ENCODE measurements around the gene FAXC.

FAXC gene

GRCh38 chr6:99250476-99250875 is 99.0 kb downstream of the FAXC start:
- no peaks in the 10 kb centered on the region for H3K9me3 ChIP-seq
- H3K4me3 ChIP-seq (ENCODE audit: low read depth in 1 of 2, low read length in 1 of 2), result no peak overlapping the region
- no peaks in the 10 kb centered on the region for H3K27me3 ChIP-seq
- H3K27ac ChIP-seq, result no peak overlapping the region
- no peak for TF ChIP-seq CTCF (IDR thresholded peaks at IDR 0.05)
- H3K36me3 ChIP-seq, result no peaks in the 10 kb centered on the region
- H3K4me1 ChIP-seq (ENCODE audit: control insufficient read depth in 1 of 2, insufficient read depth in 1 of 2, low read depth in 1 of 2, low read length in 1 of 2), result no peaks in the 10 kb centered on the region

DNA sequence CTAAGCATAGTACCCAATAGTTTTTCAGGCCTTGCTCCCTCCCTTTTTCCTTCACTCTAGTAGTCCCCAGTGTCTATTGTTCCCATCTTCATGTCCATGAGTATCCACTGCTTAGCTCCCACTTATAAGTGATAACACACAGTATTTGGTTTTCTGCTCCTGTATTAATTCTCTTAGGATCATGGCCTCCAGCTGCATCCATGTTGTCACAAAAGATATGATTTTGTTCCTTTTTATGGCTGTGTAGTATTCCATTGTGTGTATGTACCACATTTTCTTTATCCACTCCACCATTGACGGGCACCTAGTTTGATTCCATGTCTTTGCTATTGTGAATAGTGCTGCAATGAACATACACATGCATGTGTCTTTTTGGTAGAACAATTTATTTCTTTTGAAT is 102.9 kb downstream of the FAXC start:
- no peak overlapping the region for H3K27ac ChIP-seq
- no peaks in the 10 kb centered on the region for H3K4me1 ChIP-seq (ENCODE audit: control insufficient read depth in 1 of 2, insufficient read depth in 1 of 2, low read depth in 1 of 2, low read length in 1 of 2)
- no peaks in the 10 kb centered on the region for H3K27me3 ChIP-seq
- H3K4me3 ChIP-seq (ENCODE audit: low read depth in 1 of 2, low read length in 1 of 2), result no peak overlapping the region
- no peaks in the 10 kb centered on the region for H3K36me3 ChIP-seq
- TF ChIP-seq CTCF (IDR thresholded peaks at IDR 0.05), result no peak
- H3K9me3 ChIP-seq, result no peaks in the 10 kb centered on the region

DNA sequence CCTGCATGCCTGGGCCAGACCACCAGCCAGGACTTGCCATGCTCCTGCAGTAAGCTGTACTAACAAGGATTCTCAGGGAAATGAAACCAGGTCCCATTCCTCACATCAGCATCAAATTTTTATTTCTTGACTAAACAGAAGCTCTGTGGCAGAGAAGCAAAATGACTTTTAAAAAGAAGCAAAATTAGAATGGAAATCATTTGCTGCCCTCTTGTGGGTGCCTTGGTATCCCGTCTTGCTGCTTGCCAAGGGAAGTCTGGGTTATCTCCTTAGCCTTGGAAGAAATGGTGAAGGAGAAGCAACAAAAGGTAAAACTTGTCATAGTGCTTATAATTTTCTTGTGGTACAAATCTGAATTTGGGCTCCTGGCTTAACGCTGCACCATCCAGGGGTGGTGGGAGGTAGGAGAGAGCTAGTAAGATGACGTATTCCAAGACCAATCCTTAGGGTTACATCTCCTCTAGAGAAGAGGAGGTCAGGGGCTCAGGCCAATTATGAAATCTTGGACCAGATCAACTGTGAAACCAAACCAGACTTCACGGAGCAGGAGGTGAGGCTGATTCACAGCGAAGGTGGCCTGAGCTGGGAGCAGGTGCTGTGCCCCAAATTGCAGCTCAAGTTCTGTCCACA is 107.5 kb downstream of the FAXC start:
- H3K27ac ChIP-seq, result no peak overlapping the region
- no peaks in the 10 kb centered on the region for H3K27me3 ChIP-seq
- TF ChIP-seq CTCF (IDR thresholded peaks at IDR 0.05), result no peak
- H3K36me3 ChIP-seq, result no peaks in the 10 kb centered on the region
- H3K9me3 ChIP-seq, result no peaks in the 10 kb centered on the region
- H3K4me3 ChIP-seq (ENCODE audit: low read depth in 1 of 2, low read length in 1 of 2), result no peak overlapping the region
- H3K4me1 ChIP-seq (ENCODE audit: control insufficient read depth in 1 of 2, insufficient read depth in 1 of 2, low read depth in 1 of 2, low read length in 1 of 2), result no peaks in the 10 kb centered on the region

DNA sequence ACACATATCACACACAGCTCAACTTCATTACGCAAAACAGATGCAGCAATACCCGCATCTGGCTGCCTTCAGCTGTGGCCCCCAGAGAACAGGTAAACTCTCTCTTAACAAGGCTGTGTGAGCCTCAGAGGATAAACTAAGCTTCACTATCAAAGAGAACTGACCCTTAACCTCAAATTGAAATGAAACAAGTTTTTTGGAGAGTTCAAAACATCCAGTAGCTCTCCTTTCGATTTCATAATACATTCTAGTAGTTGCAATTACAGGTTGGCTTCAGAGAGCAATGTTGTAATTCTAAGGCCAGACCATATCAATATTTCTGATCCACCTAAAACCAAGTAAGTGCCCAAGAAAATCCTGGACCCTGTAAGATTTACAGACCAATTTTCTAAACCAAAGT is 113.5 kb downstream of the FAXC start:
- Histone ChIP-seq H3K4me3 (ENCODE audit: low read depth in 1 of 2, low read length in 1 of 2) (no peak overlapping the region), H3K36me3 (no peaks in the 10 kb centered on the region), H3K9me3 (no peaks in the 10 kb centered on the region), H3K27ac (no peak overlapping the region), H3K27me3 (peaks cover 16% of the 10 kb centered on the region), H3K4me1 (ENCODE audit: control insufficient read depth in 1 of 2, insufficient read depth in 1 of 2, low read depth in 1 of 2, low read length in 1 of 2) (no peaks in the 10 kb centered on the region)
- no peak for TF ChIP-seq CTCF (IDR thresholded peaks at IDR 0.05)

DNA sequence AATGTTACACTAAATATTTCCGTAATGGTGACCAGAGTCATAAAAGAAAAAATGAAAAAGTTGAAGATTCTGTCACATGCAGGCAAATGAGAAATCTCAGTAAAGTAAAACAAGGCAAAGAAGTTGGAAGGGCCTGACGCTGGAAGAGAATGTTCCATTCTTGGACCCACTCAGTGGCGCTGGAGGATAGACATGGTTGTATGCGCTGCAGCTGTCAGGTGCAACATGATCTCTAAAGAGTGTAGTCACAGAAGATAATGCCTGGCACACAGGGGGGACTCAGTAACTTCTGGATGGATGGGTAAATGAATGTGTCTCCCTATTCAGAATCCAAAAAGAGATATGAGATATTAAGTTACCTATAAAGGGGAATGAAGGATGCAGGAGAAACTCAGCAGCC is 116.3 kb downstream of the FAXC start:
- Histone ChIP-seq H3K27ac (no peak overlapping the region), H3K27me3 (peaks cover 19% of the 10 kb centered on the region), H3K36me3 (no peaks in the 10 kb centered on the region), H3K4me3 (ENCODE audit: low read depth in 1 of 2, low read length in 1 of 2) (no peak overlapping the region), H3K4me1 (ENCODE audit: control insufficient read depth in 1 of 2, insufficient read depth in 1 of 2, low read depth in 1 of 2, low read length in 1 of 2) (no peaks in the 10 kb centered on the region), H3K9me3 (no peaks in the 10 kb centered on the region)
- no peak for TF ChIP-seq CTCF (IDR thresholded peaks at IDR 0.05)

- no peak for TF ChIP-seq CTCF (IDR thresholded peaks at IDR 0.05)
- H3K4me1 ChIP-seq (ENCODE audit: control insufficient read depth in 1 of 2, insufficient read depth in 1 of 2, low read depth in 1 of 2, low read length in 1 of 2), result no peaks in the 10 kb centered on the region
- no peaks in the 10 kb centered on the region for H3K36me3 ChIP-seq
- H3K27ac ChIP-seq, result no peak overlapping the region
- no peak overlapping the region for H3K4me3 ChIP-seq (ENCODE audit: low read depth in 1 of 2, low read length in 1 of 2)
- no peaks in the 10 kb centered on the region for H3K9me3 ChIP-seq
- peaks cover 19% of the 10 kb centered on the region for H3K27me3 ChIP-seq
Observed at GRCh38 chr6:99232056-99232455, 117.4 kb downstream of the FAXC start.
